Kidney tubule cell (primary cell): ENCODE results near the gene KRTAP4-4.
"Not testable (repeated sequence)": the region's sequence is repeated elsewhere in the genome, so short reads cannot be mapped to it uniquely, and the experiment has no call there.

Experiments used
- DNase-seq: peaks from one replicate; pipeline ENCODE4 v3.0.0-alpha.2; 2018; ENCODE audit warnings: low spot score

KRTAP4-4 gene

DNA sequence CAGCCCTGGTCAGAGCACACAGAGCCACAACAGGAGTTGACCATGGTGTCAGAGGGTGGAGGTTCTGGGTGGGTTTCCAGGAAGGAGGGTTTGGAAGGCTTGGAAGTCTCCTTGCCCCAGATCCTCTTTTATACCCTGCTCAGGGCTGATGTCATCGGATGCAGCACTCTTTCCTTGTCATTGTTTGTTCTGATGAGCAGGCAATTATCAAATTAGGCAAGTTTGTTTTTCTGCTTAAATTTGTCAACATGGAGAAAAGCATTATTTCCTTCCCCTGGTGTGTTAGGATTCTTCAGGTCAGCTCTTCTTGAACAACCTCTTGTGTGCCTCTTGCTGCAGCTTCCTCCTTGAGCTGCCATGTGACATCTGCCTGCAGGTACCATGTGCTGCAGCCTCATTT lies at the start of gene KRTAP4-4:
TSS of gene KRTAP4-4 (minus strand) at position 101 of the 400 bp plus-strand sequence. CDS start at position 44, 57 bp downstream.
- DNase-seq, result no peak

DNA sequence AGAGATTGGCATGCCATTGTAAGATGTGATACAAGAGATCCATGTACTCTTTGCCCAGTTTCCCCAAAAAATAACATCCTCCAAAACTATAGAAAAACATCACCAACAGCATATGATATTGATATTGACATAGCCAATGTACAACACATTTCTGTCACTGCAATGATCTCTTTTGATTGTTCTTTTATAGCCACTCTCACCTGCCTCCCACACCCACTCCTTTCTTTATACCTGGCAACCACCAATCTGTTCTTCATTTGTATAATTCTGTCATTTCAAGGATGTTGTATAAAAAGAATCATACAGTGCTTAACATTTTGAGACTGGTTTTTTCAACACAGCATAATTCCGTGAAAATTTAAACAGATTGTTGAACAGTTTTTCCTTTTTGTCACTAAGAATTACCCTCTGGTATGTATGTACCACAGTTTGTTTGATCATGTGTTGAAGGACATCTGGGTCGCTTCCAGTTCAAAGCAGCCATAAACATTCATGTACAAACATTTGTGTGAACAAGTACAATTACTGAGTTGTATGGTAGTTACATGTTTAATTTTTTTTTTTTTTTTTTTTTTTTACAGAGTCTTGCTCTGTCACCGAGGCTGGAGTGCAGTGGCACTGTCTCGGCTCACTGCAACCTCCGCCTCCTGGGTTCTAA lies 39.0 kb upstream of the KRTAP4-4 start:
- DNase-seq, result no peak

DNA sequence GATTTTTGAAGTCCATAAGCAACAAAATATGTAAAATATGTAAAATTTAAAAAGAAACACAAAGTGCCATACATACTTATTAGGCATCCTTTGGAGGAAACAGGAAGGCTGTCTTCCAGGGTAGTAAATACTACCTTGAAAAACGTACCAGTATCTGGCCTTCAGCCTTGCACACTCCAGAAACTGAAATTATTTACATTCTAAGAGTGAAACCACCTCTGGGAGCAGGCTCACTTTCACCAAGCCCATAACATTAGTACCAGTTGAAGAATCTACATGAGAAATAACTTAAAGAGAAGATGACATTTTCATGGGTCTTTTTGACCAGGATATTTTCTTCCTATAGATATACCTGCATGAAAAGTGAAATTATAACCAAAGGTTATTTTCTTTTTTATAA lies 35.5 kb upstream of the KRTAP4-4 start:
- DNase-seq, result no peak

DNA sequence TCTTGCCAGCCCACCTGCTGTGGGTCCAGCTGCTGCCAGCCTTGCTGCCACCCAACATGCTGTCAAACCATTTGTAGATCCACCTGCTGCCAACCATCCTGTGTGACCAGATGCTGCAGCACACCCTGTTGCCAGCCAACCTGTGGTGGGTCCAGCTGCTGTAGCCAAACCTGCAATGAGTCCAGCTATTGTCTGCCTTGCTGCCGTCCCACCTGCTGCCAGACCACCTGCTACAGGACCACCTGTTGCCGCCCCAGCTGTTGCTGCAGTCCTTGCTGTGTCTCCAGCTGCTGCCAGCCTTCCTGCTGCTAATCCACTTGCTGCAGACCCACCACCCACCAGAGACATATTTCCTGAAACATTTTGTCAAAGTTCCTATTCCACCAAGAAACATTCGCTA lies 29.8 kb upstream of the KRTAP4-4 start:
- DNase-seq, result no peak

DNA sequence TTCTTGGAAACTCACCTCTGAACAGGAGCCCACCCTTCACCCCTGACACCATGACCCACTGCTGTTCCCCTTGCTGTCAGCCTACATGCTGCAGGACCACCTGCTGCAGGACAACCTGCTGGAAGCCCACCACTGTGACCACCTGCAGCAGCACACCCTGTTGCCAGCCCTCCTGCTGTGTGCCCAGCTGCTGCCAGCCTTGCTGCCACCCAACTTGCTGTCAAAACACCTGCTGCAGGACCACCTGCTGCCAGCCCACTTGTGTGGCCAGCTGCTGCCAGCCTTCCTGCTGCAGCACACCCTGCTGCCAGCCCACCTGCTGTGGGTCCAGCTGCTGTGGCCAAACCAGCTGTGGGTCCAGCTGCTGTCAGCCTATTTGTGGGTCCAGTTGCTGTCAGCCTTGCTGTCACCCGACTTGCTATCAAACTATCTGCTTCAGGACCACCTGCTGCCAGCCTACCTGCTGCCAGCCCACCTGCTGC lies 29.3 kb upstream of the KRTAP4-4 start, which contains the start of gene KRTAP9-1:
TSS of gene KRTAP9-1 (plus strand) at position 51 of the 482 bp plus-strand sequence. CDS start at position 51, 0 bp downstream.
- DNase-seq, result not testable (repeated sequence)

DNA sequence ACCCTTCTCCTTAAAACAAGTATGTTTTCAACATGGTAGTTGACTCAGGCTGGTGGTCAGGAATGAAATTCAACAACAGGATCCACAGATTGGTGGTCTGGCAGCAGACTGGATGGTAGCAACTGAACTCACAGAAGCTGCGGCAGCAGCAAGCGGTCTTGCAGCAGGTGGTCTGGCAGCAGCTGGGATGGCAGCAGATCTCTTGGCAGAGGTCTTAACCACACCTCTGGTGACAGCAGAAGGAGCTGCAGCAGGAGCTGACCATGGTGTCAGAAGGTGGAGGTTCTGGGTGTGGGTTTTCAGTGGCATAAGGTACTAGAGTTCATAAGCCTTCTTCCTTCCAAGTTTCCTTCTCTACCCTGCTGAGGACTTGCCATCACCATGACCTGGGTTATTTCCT lies 26.3 kb upstream of the KRTAP4-4 start:
- no peak for DNase-seq

DNA sequence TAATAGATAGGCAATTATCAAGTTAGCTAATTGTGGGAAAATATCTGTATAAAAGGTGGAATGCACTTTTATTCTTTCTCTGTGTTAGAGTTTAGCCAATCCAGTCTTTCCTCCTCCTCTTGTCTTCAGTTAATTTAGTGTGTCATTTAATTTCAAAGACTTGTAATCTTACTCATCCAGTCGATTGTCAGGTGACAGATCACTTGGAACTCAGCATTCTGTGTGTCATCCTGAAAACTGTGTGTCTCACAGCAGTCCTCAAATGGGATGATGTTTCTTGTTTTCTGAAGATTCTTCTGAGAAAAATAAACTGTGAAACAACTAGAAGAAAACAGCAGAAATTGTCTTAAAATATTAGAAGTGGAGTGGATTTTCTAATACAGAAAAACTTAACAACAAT lies 24.5 kb upstream of the KRTAP4-4 start:
- DNase-seq, result peak; percentile 69

DNA sequence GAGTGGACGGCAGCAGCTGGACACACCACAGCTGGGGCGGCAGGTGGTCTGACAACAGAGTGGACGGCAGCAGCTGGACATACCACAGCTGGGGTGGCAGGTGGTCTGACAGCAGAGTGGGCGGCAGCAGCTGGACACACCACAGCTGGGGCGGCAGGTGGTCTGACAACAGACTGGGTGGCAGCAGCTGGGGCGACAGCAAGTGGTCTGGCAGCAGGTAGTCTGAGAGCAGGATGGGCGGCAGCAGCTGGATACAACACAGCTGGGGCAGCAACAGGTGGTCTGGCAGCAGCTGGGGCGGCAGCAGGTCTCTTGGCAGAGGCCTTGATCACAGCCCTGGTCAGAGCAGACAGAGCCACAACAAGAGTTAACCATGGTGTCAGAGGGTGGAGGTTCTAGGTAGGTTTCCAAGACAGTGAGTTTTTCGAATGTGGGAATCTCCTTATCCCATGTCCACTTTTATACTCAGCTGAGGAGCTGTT lies 24.0 kb upstream of the KRTAP4-4 start, which contains the start of gene KRTAP4-1:
TSS of gene KRTAP4-1 (minus strand) at position 432 of the 482 bp plus-strand sequence. CDS start at position 375, 57 bp downstream.
- DNase-seq, result no peak

DNA sequence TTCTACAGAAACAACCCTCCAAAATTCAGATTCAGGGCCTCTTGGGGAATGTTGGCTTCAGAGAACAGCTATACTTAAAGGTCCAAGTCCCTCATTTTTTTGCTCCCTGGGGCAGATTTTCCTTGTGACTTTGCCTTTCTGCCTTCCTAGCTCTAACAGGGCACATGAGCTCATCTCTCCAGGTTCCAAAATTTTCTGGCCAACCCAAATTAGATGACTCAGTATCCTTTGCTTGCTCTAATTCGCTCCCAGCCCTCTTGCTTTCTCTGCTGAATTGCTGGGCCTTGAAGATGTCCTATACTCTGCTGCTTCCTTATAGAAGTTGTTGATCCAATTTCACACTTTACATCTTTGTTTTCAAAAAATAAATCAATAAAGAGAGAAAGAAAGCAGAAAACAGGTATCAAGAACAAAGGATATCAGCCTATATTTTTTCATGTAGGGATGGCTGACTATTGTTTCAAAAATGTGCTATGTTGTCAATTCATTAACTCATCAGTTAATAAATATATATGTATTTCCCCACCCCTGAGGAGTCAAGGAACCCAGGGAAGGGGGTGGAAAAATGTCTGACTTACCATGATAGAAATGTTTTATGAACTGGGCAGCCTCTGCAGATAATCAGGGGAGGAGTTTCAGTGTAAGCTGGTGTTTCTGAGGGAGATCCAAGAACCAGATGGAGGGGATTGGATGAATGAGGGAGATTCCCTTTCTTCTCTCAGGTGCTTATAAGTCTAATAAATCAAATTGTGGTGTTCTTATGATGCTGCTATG lies 18.5 kb upstream of the KRTAP4-4 start:
- DNase-seq, result peak; percentile 89

DNA sequence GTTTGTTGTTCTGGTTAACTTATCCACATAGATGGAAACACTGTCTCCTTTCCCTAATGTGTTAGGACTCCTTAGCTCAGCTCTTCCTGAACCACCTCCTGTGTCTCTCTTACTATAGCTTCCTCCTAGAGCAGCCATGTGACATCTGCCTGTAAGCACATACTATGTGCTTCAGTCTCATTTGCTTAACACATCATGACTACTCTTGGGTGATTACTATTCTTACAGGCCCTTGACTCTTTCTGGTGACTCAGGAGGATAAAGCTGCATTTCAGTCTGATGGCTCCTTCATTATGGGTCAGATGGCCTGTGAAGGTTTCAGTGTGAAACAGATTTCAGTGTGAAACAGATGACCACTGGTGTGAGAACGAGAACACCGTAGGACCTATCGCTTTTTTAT lies 17.8 kb upstream of the KRTAP4-4 start:
- DNase-seq, result peak; percentile 93

DNA sequence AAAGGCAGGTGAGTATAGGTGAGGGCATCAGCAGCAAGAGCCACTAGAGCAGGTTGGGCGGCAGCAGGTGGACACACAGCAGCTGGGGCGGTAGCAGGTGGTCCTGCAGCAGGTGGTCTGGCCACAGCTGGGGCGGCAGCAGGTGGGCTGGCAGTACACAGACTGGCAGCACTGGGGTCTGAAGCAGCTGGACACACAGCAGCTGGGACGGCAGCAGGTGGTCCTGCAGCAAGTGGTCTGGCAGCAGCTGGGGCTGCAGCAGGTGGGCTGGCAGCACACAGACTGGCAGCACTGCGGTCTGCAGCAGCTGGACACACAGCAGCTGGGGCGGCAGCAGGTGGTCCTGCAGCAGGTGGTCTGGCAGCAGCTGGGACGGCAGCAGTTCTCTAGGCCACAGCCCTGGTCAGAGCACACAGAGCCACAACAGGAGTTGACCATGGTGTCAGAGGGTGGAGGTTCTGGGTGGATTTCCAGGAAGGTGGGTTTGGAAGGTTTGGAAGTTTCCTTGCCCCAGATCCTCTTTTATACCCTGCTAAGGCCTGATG lies 17.3 kb upstream of the KRTAP4-4 start, which contains the start of gene KRTAP4-2:
TSS of gene KRTAP4-2 (minus strand) at position 495 of the 545 bp plus-strand sequence. CDS start at position 438, 57 bp downstream.
- DNase-seq, result no peak

DNA sequence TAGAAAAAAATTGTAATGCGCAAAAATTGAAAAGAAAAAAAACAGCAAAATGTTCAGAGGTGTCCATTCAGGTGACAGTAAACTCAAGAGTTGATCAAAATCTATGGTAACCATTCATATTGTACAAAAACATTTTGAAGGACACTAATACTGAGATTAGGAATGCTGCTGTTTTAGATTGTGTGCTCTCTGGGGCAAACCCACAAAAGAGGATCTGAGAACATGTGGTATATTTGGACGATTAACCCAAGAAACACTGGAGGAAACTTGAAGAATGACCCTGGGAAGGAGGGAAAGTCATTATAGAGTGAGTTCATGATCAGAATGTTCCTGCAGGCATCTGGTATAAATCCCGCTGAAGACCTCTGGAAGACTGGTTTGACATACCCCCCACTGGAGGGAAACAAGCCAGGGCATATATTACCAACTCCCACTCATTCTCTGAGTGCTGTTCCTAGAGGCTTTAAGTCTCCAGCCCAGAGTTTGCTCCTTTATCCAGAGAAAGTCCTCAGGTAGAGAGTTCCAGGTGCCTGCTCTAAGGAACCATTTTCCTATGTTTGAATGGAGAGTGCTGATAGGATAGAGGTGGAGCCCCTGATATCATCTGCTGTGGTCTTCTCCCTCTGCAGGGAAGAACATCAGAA lies 16.3 kb upstream of the KRTAP4-4 start:
- DNase-seq, result no peak

DNA sequence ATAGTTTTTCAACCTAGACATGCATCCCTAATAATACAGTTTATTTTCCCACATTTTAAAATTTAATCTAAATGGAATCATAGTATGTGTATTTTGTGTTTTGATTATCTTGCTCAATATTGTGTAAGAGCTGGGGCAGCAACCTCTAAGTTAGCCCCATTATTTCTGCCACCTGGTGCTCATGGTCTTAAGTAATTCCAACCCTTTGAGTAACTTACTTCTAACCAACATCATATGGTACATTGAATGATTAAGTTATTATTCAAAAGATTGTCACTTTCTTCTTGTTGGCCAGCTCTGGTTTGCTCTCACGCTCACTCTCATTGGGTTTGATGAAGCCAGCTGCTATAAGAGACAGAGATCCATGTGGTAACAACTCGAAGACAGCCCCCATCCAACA lies 11.3 kb upstream of the KRTAP4-4 start:
- DNase-seq, result no peak

DNA sequence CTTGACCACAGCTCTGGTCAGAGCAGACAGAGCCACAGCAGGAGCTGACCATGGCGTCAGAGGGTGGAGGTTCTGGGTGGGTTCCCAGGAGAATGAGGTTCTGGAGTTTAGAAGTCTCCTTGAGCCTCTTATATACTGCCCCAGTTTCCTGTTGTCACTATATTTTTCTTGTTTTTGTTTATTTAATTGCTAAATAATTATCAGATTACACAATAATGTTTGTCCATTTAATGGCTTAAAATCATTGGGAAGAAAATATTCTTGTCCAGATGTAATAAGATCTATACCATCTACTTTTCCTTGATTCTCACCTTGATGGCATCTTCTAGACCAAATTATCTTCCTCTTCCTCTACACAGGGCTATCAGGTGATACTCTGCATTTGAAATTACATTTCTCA lies 7.6 kb upstream of the KRTAP4-4 start, which contains the start of gene KRTAP4-3:
TSS of gene KRTAP4-3 (minus strand) at position 101 of the 400 bp plus-strand sequence. CDS start at position 52, 49 bp downstream.
- DNase-seq, result no peak

DNA sequence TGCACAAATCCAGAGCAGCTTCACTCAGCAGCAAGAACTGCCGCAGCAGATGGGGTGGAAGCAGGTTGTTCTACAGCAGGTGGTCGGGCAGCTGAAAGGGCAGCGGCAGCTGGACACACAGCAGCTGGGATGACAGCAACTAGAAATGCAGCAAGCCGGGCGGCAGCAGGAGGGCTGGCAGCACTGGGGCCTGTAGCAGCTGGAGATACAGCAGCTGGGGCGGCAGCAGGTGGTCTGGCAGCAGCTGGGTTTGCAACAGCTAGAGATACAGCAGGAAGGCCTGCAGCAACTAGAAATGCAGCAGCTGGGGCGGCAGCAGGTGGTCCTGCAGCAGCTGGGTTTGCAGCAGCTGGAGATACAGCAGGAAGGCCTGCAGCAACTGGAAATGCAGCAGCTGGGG lies 7.0 kb upstream of the KRTAP4-4 start:
- DNase-seq, result no peak

DNA sequence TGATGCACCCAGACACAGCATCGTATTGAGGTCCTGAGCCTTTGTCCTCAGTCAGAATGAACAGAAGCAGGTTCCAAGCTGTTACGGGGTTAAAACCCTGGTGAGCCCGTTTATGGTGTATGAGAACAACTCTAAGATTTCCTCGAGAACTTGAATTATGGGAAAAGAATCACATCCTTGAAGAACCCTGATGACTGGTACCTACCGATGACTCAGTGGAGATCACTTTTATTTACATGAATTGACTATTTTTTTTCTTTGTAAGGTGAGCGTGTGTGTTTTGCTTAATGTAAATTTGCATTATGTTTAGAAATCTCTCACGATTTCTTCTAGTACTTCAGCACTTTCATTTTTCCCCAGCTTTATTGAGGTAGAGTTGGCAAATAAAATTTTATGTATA lies 3.3 kb upstream of the KRTAP4-4 start:
- no peak for DNase-seq

DNA sequence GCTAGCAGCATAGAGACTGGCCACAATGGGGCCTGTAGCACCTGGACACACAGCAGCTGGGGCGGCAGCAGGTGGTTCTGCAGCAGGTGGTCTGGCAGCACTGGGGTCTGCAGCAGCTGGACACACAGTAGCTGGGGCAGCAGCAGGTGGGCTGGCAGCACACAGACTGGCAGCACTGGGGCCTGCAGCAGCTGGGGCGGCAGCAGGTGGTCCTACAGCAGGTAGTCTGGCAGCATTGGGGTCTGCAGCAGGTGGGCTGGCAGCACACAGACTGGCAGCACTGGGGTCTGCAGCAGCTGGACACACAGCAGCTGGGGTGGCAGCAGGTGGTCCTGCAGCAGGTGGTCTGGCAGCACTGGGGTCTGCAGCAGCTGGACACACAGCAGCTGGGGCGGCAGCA lies 358 bp downstream of the KRTAP4-4 start:
- DNase-seq, result not testable (repeated sequence)

DNA sequence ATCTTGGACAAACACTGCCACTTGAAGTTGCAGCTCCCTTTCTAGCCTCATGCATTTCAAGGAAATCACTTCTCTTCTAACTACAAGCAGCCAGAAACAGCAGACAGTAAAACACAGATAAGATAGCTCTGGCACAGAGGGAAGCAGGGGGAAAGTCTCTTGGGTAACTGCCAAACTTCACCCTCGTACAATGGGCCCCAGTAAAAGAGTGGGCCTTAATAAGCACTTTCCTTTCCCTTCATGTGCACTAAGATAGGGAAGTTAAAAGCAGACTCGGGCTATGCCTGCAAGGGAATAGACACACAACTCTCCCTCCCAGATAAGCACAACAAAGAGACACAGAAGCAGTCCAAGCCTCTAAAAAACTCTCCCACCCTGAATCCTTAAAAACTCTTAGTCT lies 6.7 kb downstream of the KRTAP4-4 start:
- no peak for DNase-seq

DNA sequence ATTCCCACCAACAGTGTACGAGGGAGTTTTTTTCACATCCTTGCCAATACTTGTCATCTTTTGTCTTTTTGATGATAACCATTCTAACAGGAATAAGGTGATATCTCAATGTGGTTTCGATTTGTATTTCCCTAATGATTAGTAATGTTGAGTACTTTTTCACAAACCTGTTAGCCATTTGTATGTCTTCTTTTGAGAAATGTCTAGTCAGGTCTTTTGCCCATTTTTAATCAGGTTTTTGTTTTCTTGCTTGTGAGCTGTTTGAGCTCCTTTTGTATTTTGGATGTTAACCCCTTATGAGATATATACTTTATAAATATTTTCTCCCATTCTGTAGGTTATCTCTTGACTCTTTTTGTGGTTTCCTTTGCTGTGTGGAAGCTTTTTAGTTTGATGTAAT lies 9.0 kb downstream of the KRTAP4-4 start:
- no peak for DNase-seq

DNA sequence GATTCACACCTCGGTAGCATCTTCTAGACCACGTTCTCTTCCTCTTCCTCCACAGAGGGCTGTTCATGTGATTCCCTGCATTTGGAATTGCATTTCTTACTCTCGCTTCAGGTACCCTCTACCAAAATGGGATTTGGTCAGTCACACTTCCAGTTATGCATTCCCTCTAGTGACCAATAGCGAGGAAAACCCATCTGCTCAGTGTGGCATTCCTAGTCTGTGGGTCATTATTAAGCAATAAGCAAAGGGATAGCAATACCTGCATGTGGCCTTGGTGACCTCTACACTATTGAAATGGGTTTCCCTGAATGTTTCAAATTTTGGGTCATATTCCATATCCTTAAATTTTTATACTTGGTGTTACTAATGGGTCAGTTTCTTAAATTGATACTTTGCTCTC lies 10.5 kb downstream of the KRTAP4-4 start:
- DNase-seq, result no peak

DNA sequence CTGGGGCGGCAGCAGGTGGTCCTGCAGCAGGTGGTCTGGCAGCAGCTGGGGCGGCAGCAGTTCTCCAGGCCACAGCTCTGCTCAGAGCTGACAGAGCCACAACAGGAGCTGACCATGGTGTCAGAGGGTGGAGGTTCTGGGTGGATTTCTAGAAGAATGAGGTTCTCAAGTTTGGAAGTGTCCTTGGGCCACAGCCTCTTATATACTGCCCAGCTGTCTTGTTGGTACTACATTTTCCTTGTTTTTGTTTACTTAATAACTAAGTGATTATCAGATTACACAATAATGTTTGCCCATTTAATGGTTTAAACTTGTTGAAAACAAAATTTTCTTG lies 10.9 kb downstream of the KRTAP4-4 start, which contains the start of gene KRTAP4-5:
TSS of gene KRTAP4-5 (minus strand) at position 174 of the 334 bp plus-strand sequence. CDS start at position 116, 58 bp downstream.
- no peak for DNase-seq
